Esophagus muscularis mucosa (tissue), 3 donors: ENCODE data around the gene KCNQ5.

Experiments used
- POLR2AphosphoS5 ChIP-seq, 2 donors: sonication (generic); formaldehyde crosslinking; IDR thresholded peaks; one replicate each; pipeline ENCODE4 v1.6.1; 2017; ENCODE audit warnings: antibody characterized with exemption in 2 of 2
- TF ChIP-seq, protein P1 (sequence below), 3 experiments: fragments of 200-600 bp in 2 of 3; fragments of 450-650 bp in 1 of 3; sonication (generic) in 2 of 3; IDR thresholded peaks; one replicate each; pipeline ENCODE4 v1.5.1; 2017 to 2019; ENCODE audit warnings: antibody characterized with exemption in 3 of 3, mild to moderate bottlenecking in 2 of 3, moderate library complexity in 1 of 3

DNA sequence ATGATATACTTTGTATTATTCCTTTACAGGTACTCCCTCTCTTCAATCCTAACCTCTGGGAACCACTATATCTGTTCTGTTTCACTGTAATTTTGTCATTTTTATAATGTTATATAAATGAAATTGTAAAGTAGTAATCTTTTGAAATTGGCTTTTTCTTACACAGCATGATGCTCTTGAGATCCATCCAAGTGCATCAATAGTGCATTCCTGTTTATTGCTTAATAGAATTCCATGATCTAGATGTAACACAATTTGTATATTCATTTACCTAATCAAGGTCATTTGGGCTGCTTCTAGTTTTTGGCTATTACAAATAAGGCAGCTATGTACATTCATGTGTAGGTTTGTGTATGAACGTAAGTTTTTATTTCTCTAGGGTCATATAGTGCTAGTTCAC, 428.8 kb downstream of the KCNQ5 start:
- TF ChIP-seq, protein P1, sequence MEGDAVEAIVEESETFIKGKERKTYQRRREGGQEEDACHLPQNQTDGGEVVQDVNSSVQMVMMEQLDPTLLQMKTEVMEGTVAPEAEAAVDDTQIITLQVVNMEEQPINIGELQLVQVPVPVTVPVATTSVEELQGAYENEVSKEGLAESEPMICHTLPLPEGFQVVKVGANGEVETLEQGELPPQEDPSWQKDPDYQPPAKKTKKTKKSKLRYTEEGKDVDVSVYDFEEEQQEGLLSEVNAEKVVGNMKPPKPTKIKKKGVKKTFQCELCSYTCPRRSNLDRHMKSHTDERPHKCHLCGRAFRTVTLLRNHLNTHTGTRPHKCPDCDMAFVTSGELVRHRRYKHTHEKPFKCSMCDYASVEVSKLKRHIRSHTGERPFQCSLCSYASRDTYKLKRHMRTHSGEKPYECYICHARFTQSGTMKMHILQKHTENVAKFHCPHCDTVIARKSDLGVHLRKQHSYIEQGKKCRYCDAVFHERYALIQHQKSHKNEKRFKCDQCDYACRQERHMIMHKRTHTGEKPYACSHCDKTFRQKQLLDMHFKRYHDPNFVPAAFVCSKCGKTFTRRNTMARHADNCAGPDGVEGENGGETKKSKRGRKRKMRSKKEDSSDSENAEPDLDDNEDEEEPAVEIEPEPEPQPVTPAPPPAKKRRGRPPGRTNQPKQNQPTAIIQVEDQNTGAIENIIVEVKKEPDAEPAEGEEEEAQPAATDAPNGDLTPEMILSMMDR (IDR thresholded peaks at IDR 0.05): no peak
- TF ChIP-seq POLR2AphosphoS5 (IDR thresholded peaks at IDR 0.05): no peak
